K562 (cell line): ENCODE data around the gene IQCC. TPM values are rescaled to one million over a fixed set of nuclear protein-coding genes. Genes with fewer than 3 reads are reported as not detected.

Experiments used
- ATAC-seq: fragments of 200-7000 bp; cut with Tn5 transposase; 3 replicates; pipeline ENCODE4 v1.9.1; 2020; ENCODE audit warnings: moderate library complexity
- BruUV-seq: library from RNA; stranded (reverse); fragments of 400-500 nt; replicated peaks from 2 replicates; lab custom pipeline; 2021; lab: Mats Ljungman, UMichigan
- CTCF ChIA-PET: fragments of 300-600 bp; formaldehyde crosslinking; extraction: SDS; loops from one replicate; lab custom pipeline; 2021; ENCODE audit warnings: low intra/inter-chr PET ratio; lab: Yijun Ruan, JAX
- POLR2A ChIA-PET: fragments of 300-600, 350-650 bp; sonication (Branson Sonifier 250); formaldehyde crosslinking; extraction: SDS; loops from one replicate; lab custom pipeline; 2021; ENCODE audit warnings: antibody characterized with exemption, inconsistent platforms; lab: Yijun Ruan, JAX
- DNase-seq, 4 experiments: peaks; one replicate each; pipeline versions ENCODE4 v3.0.0 to v3.0.0-alpha.2; 2011 to 2018; ENCODE audit warnings: low spot score in 3 of 4, mixed read lengths in 3 of 4; ENCODE audit errors: extremely low read depth in 1 of 4
- FAIRE-seq: peaks from 2 replicates; lab custom pipeline; 2011; peaks lifted over from hg19 to GRCh38; lab: Jason Lieb, UNC
- H2AFZ ChIP-seq: 2 replicates; pipeline ENCODE4 v1.6.0; 2011; ENCODE audit warnings: low read depth, low read length, control low read depth, inconsistent platforms
- H3K27ac ChIP-seq: fragments of 200-600 bp; 3 replicates; pipeline ENCODE4 v1.8.0; 2011; ENCODE audit warnings: low read depth, mild to moderate bottlenecking, control low read depth, inconsistent platforms, low read length, moderate library complexity, mixed read lengths; ENCODE audit errors: extremely low read depth
- H3K27me3 ChIP-seq, 2 experiments: fragments of 300-600 bp in 1 of 2; 2 replicates in 1 of 2; 3 replicates in 1 of 2; pipeline versions ENCODE4 v1.6.0 to v1.8.0; 2011; ENCODE audit warnings: inconsistent platforms in 2 of 2, low read length in 2 of 2, mild to moderate bottlenecking in 1 of 2, mixed read lengths in 1 of 2, moderate library complexity in 1 of 2; ENCODE audit not compliant: control insufficient read depth in 2 of 2, insufficient read depth in 2 of 2
- H3K36me3 ChIP-seq: fragments of 300-600 bp; 3 replicates; pipeline ENCODE4 v1.8.0; 2011; ENCODE audit warnings: mild to moderate bottlenecking, low read length, inconsistent platforms; ENCODE audit not compliant: control insufficient read depth, insufficient read depth
- H3K4me1 ChIP-seq, 2 experiments: fragments of 200-600 bp in 1 of 2; replicated peaks in 1 of 2; 2 replicates in 1 of 2; 3 replicates in 1 of 2; pipeline versions ENCODE4 v1.5.1 to v1.8.0; 2011; ENCODE audit warnings: inconsistent platforms in 2 of 2, low read length in 2 of 2, mild to moderate bottlenecking in 1 of 2, mixed read lengths in 1 of 2, moderate library complexity in 1 of 2; ENCODE audit not compliant: control insufficient read depth in 2 of 2, insufficient read depth in 2 of 2
- H3K4me2 ChIP-seq: 2 replicates; pipeline ENCODE4 v1.6.1; 2011; ENCODE audit warnings: low read length, control low read depth, inconsistent platforms, mixed read lengths; ENCODE audit not compliant: insufficient read depth
- H3K4me3 ChIP-seq: fragments of 200-600 bp; sonication (generic), shearing (Covaris generic); 2 replicates; pipeline ENCODE4 v1.5.1; 2016; ENCODE audit warnings: control low read depth, inconsistent platforms
- H3K79me2 ChIP-seq: fragments of 200-600 bp; 3 replicates; pipeline ENCODE4 v1.8.0; 2011; ENCODE audit warnings: low read length, inconsistent platforms; ENCODE audit not compliant: control insufficient read depth, insufficient read depth
- H3K9ac ChIP-seq, 2 experiments: 2 replicates each; pipeline versions ENCODE4 v1.6.0 to v1.6.1; 2011; ENCODE audit warnings: low read depth in 2 of 2, low read length in 2 of 2, control low read depth in 1 of 2, inconsistent platforms in 1 of 2, mild to moderate bottlenecking in 1 of 2, mixed read lengths in 1 of 2; ENCODE audit not compliant: insufficient read depth in 1 of 2
- H3K9me1 ChIP-seq: one replicate; pipeline ENCODE4 v1.6.0; 2011; ENCODE audit warnings: inconsistent platforms, mild to moderate bottlenecking, low read length, moderate library complexity; ENCODE audit not compliant: control insufficient read depth, insufficient read depth
- H3K9me3 ChIP-seq: replicated peaks from 2 replicates; pipeline ENCODE4 v1.5.1; 2011; ENCODE audit warnings: low read depth, low read length, inconsistent platforms; ENCODE audit not compliant: control insufficient read depth, insufficient read depth
- H4K20me1 ChIP-seq: replicated peaks from 2 replicates; pipeline ENCODE4 v1.6.1; 2011; ENCODE audit warnings: low read length, inconsistent platforms, mixed read lengths; ENCODE audit not compliant: control insufficient read depth, insufficient read depth
- ARID3A ChIP-seq: IDR thresholded peaks from 2 replicates; pipeline ENCODE4 v1.6.1; 2012; ENCODE audit warnings: low read depth, low read length, improper control_type of control experiment, borderline replicate concordance
- ELF2 ChIP-seq: fragments of 250-450 bp; sonication (Bioruptor Pico); IDR thresholded peaks from 2 replicates; pipeline ENCODE4 v1.5.0; 2021; ENCODE audit warnings: mild to moderate bottlenecking
- FOXP1 ChIP-seq: sonication (generic); formaldehyde crosslinking; IDR thresholded peaks from 2 replicates; pipeline ENCODE4 v1.8.0; 2022; ENCODE audit warnings: mild to moderate bottlenecking, missing genetic modification reagents
- HDAC2 ChIP-seq: fragments of 450-650 bp; IDR thresholded peaks from 2 replicates; pipeline ENCODE4 v1.6.1; 2016; ENCODE audit warnings: mild to moderate bottlenecking
- JUND ChIP-seq, 2 experiments: IDR thresholded peaks; 2 replicates in 1 of 2; 3 replicates in 1 of 2; pipeline ENCODE4 v1.6.1; 2011; ENCODE audit warnings: borderline replicate concordance in 2 of 2, low read depth in 2 of 2, low read length in 2 of 2, improper control_type of control experiment in 1 of 2, missing biosample characterization in 1 of 2, missing genetic modification characterization in 1 of 2, missing genetic modification reagents in 1 of 2
- NFIC ChIP-seq: fragments of 450-650 bp; IDR thresholded peaks from 2 replicates; pipeline ENCODE4 v1.6.1; 2017; ENCODE audit warnings: mild to moderate bottlenecking, inconsistent platforms
- POLR2B ChIP-seq: fragments of 450-650 bp; IDR thresholded peaks from 2 replicates; pipeline ENCODE4 v1.6.1; 2018; ENCODE audit warnings: low read depth; ENCODE audit not compliant: partially characterized antibody
- RCOR1 ChIP-seq, 2 experiments: IDR thresholded peaks; 2 replicates each; pipeline ENCODE4 v1.6.1; 2012; ENCODE audit warnings: low read depth in 2 of 2, low read length in 2 of 2, borderline replicate concordance in 1 of 2, improper control_type of control experiment in 1 of 2
- SMARCE1 ChIP-seq: fragments of 450-650 bp; IDR thresholded peaks from 2 replicates; pipeline ENCODE4 v1.7.1; 2016; ENCODE audit warnings: mild to moderate bottlenecking
- TBP ChIP-seq: optimal IDR thresholded peaks from 2 replicates; pipeline ENCODE3; 2011; ENCODE audit warnings: low read depth, low read length, improper control_type of control experiment
- TOE1 ChIP-seq, 2 experiments: fragments of 450-650 bp in 1 of 2; sonication (generic) in 1 of 2; formaldehyde crosslinking in 1 of 2; IDR thresholded peaks; 2 replicates each; pipeline versions ENCODE4 v1.7.1 to v1.8.0; 2016 to 2022; ENCODE audit warnings: borderline replicate concordance in 2 of 2, mild to moderate bottlenecking in 2 of 2, antibody characterized with exemption in 1 of 2, inconsistent platforms in 1 of 2, low read depth in 1 of 2, missing genetic modification reagents in 1 of 2, moderate library complexity in 1 of 2
- ZNF79 ChIP-seq: fragments of 250-450 bp; sonication (Bioruptor Pico); IDR thresholded peaks from 2 replicates; pipeline ENCODE4 v1.4.0; 2020; ENCODE audit warnings: low read depth, mild to moderate bottlenecking, moderate library complexity
- WGBS: fragments of 100-300 bp; shearing (Covaris generic); methylation state at CpG from one replicate; pipeline ENCODE4 v1.1.6; 2016; ENCODE audit warnings: low coverage, mixed read lengths; ENCODE audit not compliant: insufficient coverage; ENCODE audit errors: missing lambda C conversion rate; 5-methylcytosine and 5-hydroxymethylcytosine counted together
- in situ Hi-C: fragments of 300-500 bp; cut with MboI; formaldehyde crosslinking; loops from 4 replicates; pipeline ENCODE4 v1.15.0; 2018; ENCODE audit warnings: inconsistent platforms, mixed read lengths
- intact Hi-C: fragments of 100-400 bp; cut with micrococcal nuclease; formaldehyde crosslinking; loops from 2 replicates; pipeline ENCODE4 v1.14.2; 2022
- polyA plus RNA-seq, 8 experiments: library from polyadenylated mRNA; depleted of rRNA in 4 of 8; stranded (reverse) in 5 of 8; unstranded in 3 of 8; fragments of >200 nt; fragmentation: Nextera tagmentation in 2 of 8; fragmentation: Illumina TruSeq in 1 of 8; extraction: Ambion mirVana in 2 of 8; extraction: Trizol in 1 of 8; gene quantifications; 2 replicates each; pipeline versions ENCODE4 v1.2.1 to v1.2.3, GENCODE V29; 2011 to 2014; ENCODE audit warnings: inconsistent platforms in 1 of 8, missing spikeins in 1 of 8
- total RNA-seq, 7 experiments: library from RNA; depleted of rRNA in 6 of 7; stranded (reverse); fragments of >200 nt in 6 of 7; fragmentation: Illumina TruSeq in 2 of 7; extraction: Trizol in 2 of 7; gene quantifications; 2 replicates each; pipeline versions ENCODE4 v1.2.1 to v1.2.3, GENCODE V29; 2011 to 2021; ENCODE audit warnings: low replicate concordance in 1 of 7
- TF ChIP-seq, protein P1 (sequence below): fragments of 450-650 bp; formaldehyde crosslinking; IDR thresholded peaks from 2 replicates; pipeline ENCODE4 v1.4.0; 2022; ENCODE audit warnings: mild to moderate bottlenecking, moderate library complexity
- TF ChIP-seq, protein P2 (sequence below): sonication (generic); formaldehyde crosslinking; IDR thresholded peaks from 2 replicates; pipeline ENCODE4 v1.8.1; 2023; ENCODE audit warnings: mild to moderate bottlenecking, missing genetic modification reagents

IQCC gene
- total and polyA plus RNA-seq, 9 of the 15 experiments (the other 6 are each of a cell fraction or from before 2014, with no cell fraction given) = 8.1 to 16.5 (median 10.7) TPM

DNA sequence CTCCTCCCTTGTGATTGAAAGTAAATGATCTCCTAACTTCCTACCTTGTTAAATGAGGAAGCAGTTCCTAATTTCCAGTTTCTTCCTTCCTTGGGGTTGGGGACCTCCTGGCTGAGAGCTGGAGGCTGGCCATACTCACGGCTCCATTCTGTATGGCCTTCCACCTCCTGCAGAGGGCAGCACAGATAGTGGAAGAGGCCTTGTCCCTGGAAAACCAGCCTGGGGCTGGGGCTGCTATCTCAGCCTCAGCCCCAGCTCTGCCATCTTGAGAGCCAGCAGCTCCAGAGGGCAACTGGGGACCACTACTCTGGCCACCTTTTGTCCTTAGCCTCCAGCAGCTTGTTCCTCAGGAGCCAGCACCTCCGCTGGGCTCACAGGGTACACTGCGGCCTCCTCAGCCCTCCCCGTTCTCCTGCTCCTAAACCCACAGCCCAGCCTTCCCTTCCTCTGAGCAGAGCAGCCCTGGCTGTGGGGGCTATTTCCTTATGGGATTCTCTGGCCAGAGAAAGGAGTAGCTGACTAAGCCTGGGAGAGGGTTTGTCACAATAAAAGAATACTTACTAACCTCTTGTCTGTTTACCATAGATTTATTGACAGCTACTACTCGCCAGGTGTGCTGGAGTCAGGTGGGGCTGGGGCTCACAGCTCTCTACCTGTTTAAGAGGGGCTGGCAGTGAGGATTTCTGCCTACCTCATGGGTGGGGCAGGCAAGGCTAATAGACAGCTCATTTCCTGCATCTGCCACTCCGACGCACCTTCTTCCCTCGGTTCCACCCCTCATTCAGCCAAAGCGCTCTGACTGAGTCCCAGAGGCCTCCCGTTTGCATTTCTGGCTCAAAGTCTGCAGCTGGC, 10.4 kb downstream of the IQCC start:
- peaks cover 3% of the 10 kb centered on the region; the same call in 1 of the 3 replicates for H3K79me2 ChIP-seq
- no peak overlapping the region for H2AFZ ChIP-seq
- H3K36me3 ChIP-seq = peaks cover 43% of the 10 kb centered on the region; the same call in 2 of the 3 replicates
- H3K9me1 ChIP-seq = no peaks in the 10 kb centered on the region
- no peaks in the 10 kb centered on the region for H4K20me1 ChIP-seq
- H3K4me3 ChIP-seq = no peak overlapping the region
- H3K27me3 ChIP-seq = no peaks in the 10 kb centered on the region
- ChIA-PET CTCF (interaction anchor here (0.6 to 2.5 kb wide), 7 partner anchors 30 to 198 kb away, joined by 3 to 12 read pairs (median 5); no protein-coding TSS in a partner anchor), POLR2A (interaction anchor here (0.5 to 2.6 kb wide), 23 partner anchors 8 to 178 kb away, joined by 3 to 17 read pairs (median 5); partner anchors contain the start of genes BSDC1, CCDC28B, FAM167B and IQCC)
- H3K27ac ChIP-seq = no peak overlapping the region
- no peak overlapping the region for H3K4me2 ChIP-seq
- intact Hi-C loops (loop anchor here (1.0 to 2.0 kb wide), 2 partner anchors 101 to 198 kb away; no protein-coding TSS in a partner anchor), in situ Hi-C loops (no loop called here)
- WGBS = 75% methylated on average over 10 of the region's 10 CpGs
- peaks cover 4 to 10% of the 10 kb centered on the region in 2 experiments; a peak in 4 of 5 replicates for H3K4me1 ChIP-seq
- FAIRE-seq (peak; percentile 94), DNase-seq (peak; percentile 72 to 87 (median 79)), ATAC-seq (peak; percentile 96)
- no TSS peak for BruUV-seq
- peak overlapping the region in 1 of 2 experiments; percentile 72; a peak in 2 of 4 replicates for H3K9ac ChIP-seq
- H3K9me3 ChIP-seq = no peaks in the 10 kb centered on the region
- TF ChIP-seq SMARCE1 (no peak), HDAC2 (no peak), TOE1 (IDR thresholded peaks at IDR 0.05; ENCODE audit: borderline replicate concordance) (no peak), TOE1 (CRISPR knock-in tag; IDR thresholded peaks at IDR 0.05; ENCODE audit: borderline replicate concordance, low read depth) (0 out of 2 replicates have a peak, but pooled peaks have one; percentile 35), NFIC (0 out of 2 replicates have a peak, but pooled peaks have one; percentile 27), ZNF79 (CRISPR knock-in tag) (no peak), RCOR1 (IDR thresholded peaks at IDR 0.05; ENCODE audit: borderline replicate concordance in 1 of 2, low read depth in 2 of 2, low read length in 2 of 2) (0 out of 4 replicates have a peak, but pooled peaks of 1 of the 2 experiments have one; percentile 46), POLR2B (no peak), FOXP1 (CRISPR knock-in tag) (no peak), ARID3A (no peak), TBP (peak; percentile 25), ELF2 (CRISPR knock-in tag) (no peak), JUND (IDR thresholded peaks at IDR 0.05; ENCODE audit: borderline replicate concordance, low read depth, low read length) (no peak), JUND (tag; IDR thresholded peaks at IDR 0.05; ENCODE audit: borderline replicate concordance, low read depth, low read length) (no peak; the same call in 2 of the 3 replicates)
- TF ChIP-seq, protein P1, sequence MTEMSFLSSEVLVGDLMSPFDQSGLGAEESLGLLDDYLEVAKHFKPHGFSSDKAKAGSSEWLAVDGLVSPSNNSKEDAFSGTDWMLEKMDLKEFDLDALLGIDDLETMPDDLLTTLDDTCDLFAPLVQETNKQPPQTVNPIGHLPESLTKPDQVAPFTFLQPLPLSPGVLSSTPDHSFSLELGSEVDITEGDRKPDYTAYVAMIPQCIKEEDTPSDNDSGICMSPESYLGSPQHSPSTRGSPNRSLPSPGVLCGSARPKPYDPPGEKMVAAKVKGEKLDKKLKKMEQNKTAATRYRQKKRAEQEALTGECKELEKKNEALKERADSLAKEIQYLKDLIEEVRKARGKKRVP (CRISPR knock-in tag) = no peak
- TF ChIP-seq, protein P2, sequence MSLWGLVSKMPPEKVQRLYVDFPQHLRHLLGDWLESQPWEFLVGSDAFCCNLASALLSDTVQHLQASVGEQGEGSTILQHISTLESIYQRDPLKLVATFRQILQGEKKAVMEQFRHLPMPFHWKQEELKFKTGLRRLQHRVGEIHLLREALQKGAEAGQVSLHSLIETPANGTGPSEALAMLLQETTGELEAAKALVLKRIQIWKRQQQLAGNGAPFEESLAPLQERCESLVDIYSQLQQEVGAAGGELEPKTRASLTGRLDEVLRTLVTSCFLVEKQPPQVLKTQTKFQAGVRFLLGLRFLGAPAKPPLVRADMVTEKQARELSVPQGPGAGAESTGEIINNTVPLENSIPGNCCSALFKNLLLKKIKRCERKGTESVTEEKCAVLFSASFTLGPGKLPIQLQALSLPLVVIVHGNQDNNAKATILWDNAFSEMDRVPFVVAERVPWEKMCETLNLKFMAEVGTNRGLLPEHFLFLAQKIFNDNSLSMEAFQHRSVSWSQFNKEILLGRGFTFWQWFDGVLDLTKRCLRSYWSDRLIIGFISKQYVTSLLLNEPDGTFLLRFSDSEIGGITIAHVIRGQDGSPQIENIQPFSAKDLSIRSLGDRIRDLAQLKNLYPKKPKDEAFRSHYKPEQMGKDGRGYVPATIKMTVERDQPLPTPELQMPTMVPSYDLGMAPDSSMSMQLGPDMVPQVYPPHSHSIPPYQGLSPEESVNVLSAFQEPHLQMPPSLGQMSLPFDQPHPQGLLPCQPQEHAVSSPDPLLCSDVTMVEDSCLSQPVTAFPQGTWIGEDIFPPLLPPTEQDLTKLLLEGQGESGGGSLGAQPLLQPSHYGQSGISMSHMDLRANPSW (CRISPR knock-in tag) = no peak
